ENCODE data around the gene POLR1H. TPM values are rescaled to one million over a fixed set of nuclear protein-coding genes. Genes with fewer than 3 reads are reported as not detected.

The POLR1H gene
- total RNA-seq, 2 experiments from 2014 or later = 36.5 to 39.4 TPM

DNA sequence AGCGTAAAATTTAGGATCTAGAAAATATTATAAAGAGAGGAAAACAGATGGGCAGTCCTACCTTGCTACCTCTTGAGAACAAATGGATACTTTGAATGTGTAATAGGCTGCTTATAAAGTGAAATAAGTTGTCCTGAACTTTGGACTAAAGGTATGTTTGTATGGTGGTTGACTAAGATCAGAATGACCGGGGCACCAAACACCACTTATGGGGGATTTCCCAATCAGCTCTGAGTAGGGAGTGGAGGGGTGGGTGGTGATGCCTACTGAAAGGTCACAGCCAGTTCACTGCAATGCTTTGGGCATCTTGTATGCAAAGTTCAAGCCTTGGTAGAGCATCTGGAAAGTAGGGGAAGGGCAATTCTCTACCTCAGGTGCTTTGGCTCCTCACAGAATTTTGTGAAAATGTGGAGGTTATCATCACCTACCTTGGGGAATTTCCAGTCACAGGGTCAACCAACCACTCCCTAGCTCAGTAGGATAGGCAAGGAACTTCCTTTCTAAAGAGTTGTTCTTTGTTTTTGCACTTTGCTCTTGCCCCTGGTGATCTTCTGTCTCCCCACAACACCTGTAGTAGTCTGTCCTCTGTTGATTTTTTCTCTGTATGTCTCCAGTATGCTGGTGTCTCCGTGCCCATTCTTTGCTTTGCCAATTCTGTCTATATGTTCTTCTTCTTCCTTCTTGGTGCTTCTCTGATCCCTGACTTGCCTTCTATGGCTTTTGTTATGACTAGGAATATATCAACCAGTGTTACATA lies 52.1 kb downstream of the POLR1H start, which contains the start of gene TRIM31:
Gene TRIM31, minus strand, starts transcription at position 88 of the 757 bp plus-strand sequence. CDS start 285 bp downstream, outside the sequence.
- Mint-ChIP-seq H3K36me3 (ENCODE audit: low read depth) (no peaks in the 10 kb centered on the region), H3K27me3 (peaks cover 63% of the 10 kb centered on the region), H3K4me3 (no peak within 1 kb of the TSS), H3K27ac (no peak within 1 kb of the TSS), H3K9me3 (no peaks in the 10 kb centered on the region), H3K4me1 (ENCODE audit: low read depth) (no peaks in the 10 kb centered on the region)
- ChIA-PET POLR2A (no interaction called here), CTCF (interaction anchor here (1.3 to 1.6 kb wide), 2 partner anchors 10 kb away, joined by 3 to 4 read pairs; no protein-coding TSS in a partner anchor)
- DNase-seq = no peak
- H3K9me3 ChIP-seq (ENCODE audit: control insufficient read depth in 1 of 2, insufficient read depth in 1 of 2, low read length in 2 of 2) = no peaks in the 10 kb centered on the region
- no peak for ATAC-seq (ENCODE audit: poor library complexity)
- intact Hi-C loops (cut with DNase I, micrococcal nuclease) = no loop called here
- peaks cover 10 to 57% of the 10 kb centered on the region in 2 experiments for H3K27me3 ChIP-seq (ENCODE audit: control insufficient read depth in 1 of 2, insufficient read depth in 2 of 2, low read length in 2 of 2)
- H3K4me3 ChIP-seq (ENCODE audit: low read length) = no peak within 1 kb of the TSS
- H3K4me1 ChIP-seq (ENCODE audit: insufficient read depth, low read length) = no peaks in the 10 kb centered on the region
- TF ChIP-seq, protein P1, sequence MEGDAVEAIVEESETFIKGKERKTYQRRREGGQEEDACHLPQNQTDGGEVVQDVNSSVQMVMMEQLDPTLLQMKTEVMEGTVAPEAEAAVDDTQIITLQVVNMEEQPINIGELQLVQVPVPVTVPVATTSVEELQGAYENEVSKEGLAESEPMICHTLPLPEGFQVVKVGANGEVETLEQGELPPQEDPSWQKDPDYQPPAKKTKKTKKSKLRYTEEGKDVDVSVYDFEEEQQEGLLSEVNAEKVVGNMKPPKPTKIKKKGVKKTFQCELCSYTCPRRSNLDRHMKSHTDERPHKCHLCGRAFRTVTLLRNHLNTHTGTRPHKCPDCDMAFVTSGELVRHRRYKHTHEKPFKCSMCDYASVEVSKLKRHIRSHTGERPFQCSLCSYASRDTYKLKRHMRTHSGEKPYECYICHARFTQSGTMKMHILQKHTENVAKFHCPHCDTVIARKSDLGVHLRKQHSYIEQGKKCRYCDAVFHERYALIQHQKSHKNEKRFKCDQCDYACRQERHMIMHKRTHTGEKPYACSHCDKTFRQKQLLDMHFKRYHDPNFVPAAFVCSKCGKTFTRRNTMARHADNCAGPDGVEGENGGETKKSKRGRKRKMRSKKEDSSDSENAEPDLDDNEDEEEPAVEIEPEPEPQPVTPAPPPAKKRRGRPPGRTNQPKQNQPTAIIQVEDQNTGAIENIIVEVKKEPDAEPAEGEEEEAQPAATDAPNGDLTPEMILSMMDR (IDR thresholded peaks at IDR 0.05) = no peak
- no peak within 1 kb of the TSS for H3K27ac ChIP-seq (ENCODE audit: low read depth in 1 of 2, low read length in 2 of 2)
- H3K36me3 ChIP-seq (ENCODE audit: insufficient read depth, low read length) = no peaks in the 10 kb centered on the region

DNA sequence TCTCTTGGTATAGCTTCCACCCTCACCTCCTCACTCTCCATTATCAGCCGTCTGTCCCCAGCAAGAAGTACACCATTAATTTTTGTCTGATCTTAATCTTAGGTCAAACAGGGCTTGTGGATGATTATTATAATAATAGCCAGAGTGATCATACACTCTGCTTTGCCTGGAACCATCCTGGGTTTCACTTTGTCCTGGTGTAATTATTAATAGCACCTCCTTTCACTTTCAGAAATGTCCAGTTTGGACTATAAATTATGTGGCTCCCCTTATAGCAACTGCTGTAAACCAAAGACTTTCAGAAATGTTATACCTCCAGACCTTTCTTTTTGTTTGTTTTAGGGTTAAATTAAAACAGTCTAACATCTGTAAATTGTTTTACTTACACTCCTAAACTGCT lies 52.8 kb downstream of the POLR1H start:
- Histone ChIP-seq H3K4me1 (ENCODE audit: insufficient read depth, low read length) (no peaks in the 10 kb centered on the region), H3K36me3 (ENCODE audit: insufficient read depth, low read length) (no peaks in the 10 kb centered on the region), H3K9me3 (ENCODE audit: control insufficient read depth in 1 of 2, insufficient read depth in 1 of 2, low read length in 2 of 2) (no peaks in the 10 kb centered on the region), H3K27me3 (ENCODE audit: control insufficient read depth in 1 of 2, insufficient read depth in 2 of 2, low read length in 2 of 2) (peaks cover 10 to 58% of the 10 kb centered on the region in 2 experiments), H3K4me3 (ENCODE audit: low read length) (no peak overlapping the region), H3K27ac (ENCODE audit: low read depth in 1 of 2, low read length in 2 of 2) (no peak overlapping the region)
- ATAC-seq (ENCODE audit: poor library complexity) = no peak
- DNase-seq = no peak
- Mint-ChIP-seq H3K9me3 (no peaks in the 10 kb centered on the region), H3K27ac (no peak overlapping the region), H3K27me3 (peaks cover 57% of the 10 kb centered on the region), H3K36me3 (ENCODE audit: low read depth) (no peaks in the 10 kb centered on the region), H3K4me1 (ENCODE audit: low read depth) (no peaks in the 10 kb centered on the region), H3K4me3 (no peak overlapping the region)
- intact Hi-C loops (cut with DNase I, micrococcal nuclease) = no loop called here
- TF ChIP-seq, protein P1 (IDR thresholded peaks at IDR 0.05) = no peak
- ChIA-PET POLR2A (no interaction called here), CTCF (interaction anchor here (1.3 to 1.6 kb wide), 2 partner anchors 10 to 11 kb away, joined by 3 to 4 read pairs; no protein-coding TSS in a partner anchor)

Other genes starting within 250 kb of the POLR1H start
- gene HLA-G, start 233.4 kb upstream of the POLR1H start, total RNA-seq = 1 to 10 TPM; 2.7 to 2.9 TPM
- gene HLA-A, start 118.7 kb upstream of the POLR1H start, total RNA-seq = 1,000 to 10,000 TPM; 1,767 to 1,801 TPM
- gene PPP1R11, start 5.9 kb downstream of the POLR1H start, total RNA-seq = 10 to 100 TPM; 28.3 to 28.6 TPM
- gene RNF39, start 14.5 kb downstream of the POLR1H start, total RNA-seq = not detected
- not detected for gene TRIM31, start 51.8 kb downstream of the POLR1H start, total RNA-seq
- gene TRIM40, start 74.9 kb downstream of the POLR1H start, total RNA-seq = not detected
- gene TRIM10, start 99.9 kb downstream of the POLR1H start, total RNA-seq = not detected
- gene TRIM15, start 102.3 kb downstream of the POLR1H start, total RNA-seq = not detected
- 10 to 100 TPM; 42.1 to 44.1 TPM for gene TRIM26, start 152.1 kb downstream of the POLR1H start, total RNA-seq